HG03442 (cell line): Measurements from ENCODE around the gene ZNF521.

Experiments used
- ATAC-seq: cut with Tn5 transposase; IDR thresholded peaks from one replicate; pipeline ENCODE4 v1.9.1; 2021; ENCODE audit warnings: mild to moderate bottlenecking, moderate library complexity; ENCODE audit not compliant: unreplicated experiment

Gene ZNF521

GRCh38 chr18:25256439-25256838 lies 95.5 kb downstream of the ZNF521 start:
- no peak for ATAC-seq

GRCh38 chr18:25253779-25254178 lies 98.2 kb downstream of the ZNF521 start:
- ATAC-seq, result no peak

- no peak for ATAC-seq
These were observed 98.8 kb downstream of the ZNF521 start for GRCh38 chr18:25253136-25253535.

- ATAC-seq, result no peak
These were observed 100.9 kb downstream of the ZNF521 start for GRCh38 chr18:25251068-25251467.

- no peak for ATAC-seq
These were observed 101.5 kb downstream of the ZNF521 start for GRCh38 chr18:25250474-25250851.

- ATAC-seq, result no peak
These were observed 103.2 kb downstream of the ZNF521 start for GRCh38 chr18:25248755-25249154.

GRCh38 chr18:25247725-25248124 lies 104.2 kb downstream of the ZNF521 start:
- ATAC-seq, result no peak

GRCh38 chr18:25244924-25245698 lies 106.9 kb downstream of the ZNF521 start:
- no peak for ATAC-seq

- no peak for ATAC-seq
These were observed 107.8 kb downstream of the ZNF521 start for GRCh38 chr18:25244170-25244569.

- no peak for ATAC-seq
These were observed 108.2 kb downstream of the ZNF521 start for GRCh38 chr18:25243754-25244153.

- no peak for ATAC-seq
These were observed 108.7 kb downstream of the ZNF521 start for GRCh38 chr18:25243257-25243656.

- ATAC-seq, result no peak
These were observed 111.6 kb downstream of the ZNF521 start for GRCh38 chr18:25240420-25240770.

GRCh38 chr18:25239581-25240419 lies 112.2 kb downstream of the ZNF521 start:
- no peak for ATAC-seq

- no peak for ATAC-seq
These were observed 112.8 kb downstream of the ZNF521 start for GRCh38 chr18:25239151-25239550.

- no peak for ATAC-seq
These were observed 114.2 kb downstream of the ZNF521 start for GRCh38 chr18:25237571-25238267.

- ATAC-seq, result no peak
These were observed 115.2 kb downstream of the ZNF521 start for GRCh38 chr18:25236736-25237135.

GRCh38 chr18:25235401-25236042 lies 116.4 kb downstream of the ZNF521 start:
- no peak for ATAC-seq

- no peak for ATAC-seq
These were observed 117.1 kb downstream of the ZNF521 start for GRCh38 chr18:25234740-25235345.

- ATAC-seq, result no peak
These were observed 117.7 kb downstream of the ZNF521 start for GRCh38 chr18:25234322-25234639.

- no peak for ATAC-seq
These were observed 118.2 kb downstream of the ZNF521 start for GRCh38 chr18:25233528-25234321.
